ENCODE data around the gene HTR7.

GRCh38 chr10:90816466-90816865 is 41.4 kb downstream of the HTR7 start:
- TF ChIP-seq, protein P1, sequence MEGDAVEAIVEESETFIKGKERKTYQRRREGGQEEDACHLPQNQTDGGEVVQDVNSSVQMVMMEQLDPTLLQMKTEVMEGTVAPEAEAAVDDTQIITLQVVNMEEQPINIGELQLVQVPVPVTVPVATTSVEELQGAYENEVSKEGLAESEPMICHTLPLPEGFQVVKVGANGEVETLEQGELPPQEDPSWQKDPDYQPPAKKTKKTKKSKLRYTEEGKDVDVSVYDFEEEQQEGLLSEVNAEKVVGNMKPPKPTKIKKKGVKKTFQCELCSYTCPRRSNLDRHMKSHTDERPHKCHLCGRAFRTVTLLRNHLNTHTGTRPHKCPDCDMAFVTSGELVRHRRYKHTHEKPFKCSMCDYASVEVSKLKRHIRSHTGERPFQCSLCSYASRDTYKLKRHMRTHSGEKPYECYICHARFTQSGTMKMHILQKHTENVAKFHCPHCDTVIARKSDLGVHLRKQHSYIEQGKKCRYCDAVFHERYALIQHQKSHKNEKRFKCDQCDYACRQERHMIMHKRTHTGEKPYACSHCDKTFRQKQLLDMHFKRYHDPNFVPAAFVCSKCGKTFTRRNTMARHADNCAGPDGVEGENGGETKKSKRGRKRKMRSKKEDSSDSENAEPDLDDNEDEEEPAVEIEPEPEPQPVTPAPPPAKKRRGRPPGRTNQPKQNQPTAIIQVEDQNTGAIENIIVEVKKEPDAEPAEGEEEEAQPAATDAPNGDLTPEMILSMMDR (IDR thresholded peaks at IDR 0.05) = no peak
- no peak for TF ChIP-seq POLR2AphosphoS5 (IDR thresholded peaks at IDR 0.05)
- TF ChIP-seq EP300 (IDR thresholded peaks at IDR 0.05; ENCODE audit: low read depth) = no peak

Data from transverse colon (tissue), 4 donors.